GM19328 (cell line): ENCODE results near the gene CDSN.

Experiments used
- ATAC-seq: cut with Tn5 transposase; IDR thresholded peaks from one replicate; pipeline ENCODE4 v1.9.1; 2021; ENCODE audit warnings: mild to moderate bottlenecking, moderate library complexity; ENCODE audit not compliant: unreplicated experiment

The CDSN gene, protein sequence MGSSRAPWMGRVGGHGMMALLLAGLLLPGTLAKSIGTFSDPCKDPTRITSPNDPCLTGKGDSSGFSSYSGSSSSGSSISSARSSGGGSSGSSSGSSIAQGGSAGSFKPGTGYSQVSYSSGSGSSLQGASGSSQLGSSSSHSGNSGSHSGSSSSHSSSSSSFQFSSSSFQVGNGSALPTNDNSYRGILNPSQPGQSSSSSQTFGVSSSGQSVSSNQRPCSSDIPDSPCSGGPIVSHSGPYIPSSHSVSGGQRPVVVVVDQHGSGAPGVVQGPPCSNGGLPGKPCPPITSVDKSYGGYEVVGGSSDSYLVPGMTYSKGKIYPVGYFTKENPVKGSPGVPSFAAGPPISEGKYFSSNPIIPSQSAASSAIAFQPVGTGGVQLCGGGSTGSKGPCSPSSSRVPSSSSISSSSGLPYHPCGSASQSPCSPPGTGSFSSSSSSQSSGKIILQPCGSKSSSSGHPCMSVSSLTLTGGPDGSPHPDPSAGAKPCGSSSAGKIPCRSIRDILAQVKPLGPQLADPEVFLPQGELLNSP

DNA sequence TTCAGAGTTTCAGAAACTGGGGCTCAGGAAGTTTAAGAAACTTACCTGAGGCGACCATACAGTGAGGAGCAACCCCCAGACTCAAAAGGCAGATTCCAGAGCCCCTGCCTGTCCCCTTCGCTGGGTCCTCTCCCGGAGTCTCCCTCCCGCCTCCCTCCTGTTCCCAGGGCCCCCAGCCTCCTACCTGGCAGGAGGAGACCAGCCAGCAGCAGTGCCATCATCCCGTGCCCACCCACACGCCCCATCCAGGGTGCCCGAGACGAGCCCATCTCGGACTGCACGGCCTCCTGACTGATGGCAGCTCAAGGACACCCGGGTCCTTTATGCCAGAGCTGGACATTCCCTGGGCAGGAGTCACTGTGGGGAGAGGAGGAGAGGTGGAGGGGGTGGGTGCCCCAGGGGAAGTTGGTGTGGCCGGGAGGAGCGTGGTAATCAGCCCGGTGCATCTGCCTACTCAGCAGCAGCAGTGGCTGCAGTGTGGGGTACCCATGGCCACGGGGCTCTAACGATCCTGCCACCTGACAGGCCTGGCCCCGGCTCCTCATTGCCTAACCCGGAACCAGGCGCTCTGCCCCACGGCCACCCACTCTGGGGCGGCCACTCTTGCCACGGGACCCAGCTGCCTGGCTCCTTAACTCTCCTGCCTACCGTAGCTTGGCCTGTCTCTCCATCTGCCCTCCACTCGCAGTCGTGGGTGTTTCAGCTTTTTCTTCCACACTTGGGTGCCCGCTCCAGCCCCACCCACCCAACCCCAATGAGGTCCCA is at the start of gene CDSN:
TSS of gene CDSN (minus strand) at position 296 of the 765 bp plus-strand sequence. CDS start at position 269, 27 bp downstream.
- ATAC-seq: no peak

DNA sequence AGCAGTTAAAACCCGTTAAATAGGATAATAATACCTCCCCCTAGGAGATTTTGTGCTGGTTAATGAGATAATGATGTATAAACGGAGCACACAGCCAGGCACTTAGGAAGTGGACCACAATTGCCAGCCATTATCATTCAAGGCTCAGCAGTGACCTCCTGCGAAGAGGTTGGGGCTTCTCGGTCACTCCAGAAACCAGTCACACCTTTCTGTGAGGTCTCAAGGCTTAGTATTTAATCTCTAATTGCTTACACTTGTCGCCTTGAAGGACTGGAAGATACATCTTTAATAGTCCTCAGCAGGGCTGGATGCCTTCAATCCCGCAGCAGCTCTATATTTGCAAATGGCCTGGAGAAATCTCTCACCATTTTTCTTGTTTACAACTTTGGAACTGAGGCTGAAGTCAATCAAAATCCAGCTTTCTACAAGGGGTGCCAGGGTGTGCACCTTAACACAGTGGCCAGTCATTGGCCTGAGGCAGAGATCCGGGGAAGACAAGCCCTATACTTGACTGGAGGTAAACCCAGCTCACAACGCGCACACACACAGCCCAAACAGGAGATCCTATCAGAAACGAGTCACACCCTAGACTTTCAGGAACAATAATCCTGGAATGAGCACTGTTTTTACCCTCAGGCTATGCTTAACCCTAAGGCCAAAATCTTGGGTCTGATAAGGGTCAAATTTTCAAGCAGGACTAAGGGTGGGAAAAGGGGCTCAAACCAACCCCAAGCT is 49.0 kb upstream of the CDSN start:
- no peak for ATAC-seq

DNA sequence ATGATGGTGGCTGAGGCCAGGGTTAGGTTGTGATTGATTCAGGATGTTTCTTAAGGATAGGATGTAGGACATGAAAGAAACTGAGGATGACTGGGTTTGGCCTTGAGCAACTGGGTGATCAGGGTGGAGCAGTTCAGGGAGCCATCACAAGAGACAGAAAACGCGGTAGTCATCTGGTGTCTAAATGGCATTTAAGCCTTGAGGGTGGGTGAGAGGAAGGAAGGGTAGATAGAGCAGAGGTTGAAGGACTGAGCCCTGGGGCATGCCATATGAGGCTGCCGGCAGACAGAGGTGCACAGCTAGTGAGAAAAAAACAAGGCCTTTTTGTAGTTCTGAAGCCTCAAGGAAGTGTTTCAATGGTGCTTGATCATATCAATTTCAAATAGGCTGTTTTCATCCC is 48.4 kb upstream of the CDSN start:
- ATAC-seq: no peak

DNA sequence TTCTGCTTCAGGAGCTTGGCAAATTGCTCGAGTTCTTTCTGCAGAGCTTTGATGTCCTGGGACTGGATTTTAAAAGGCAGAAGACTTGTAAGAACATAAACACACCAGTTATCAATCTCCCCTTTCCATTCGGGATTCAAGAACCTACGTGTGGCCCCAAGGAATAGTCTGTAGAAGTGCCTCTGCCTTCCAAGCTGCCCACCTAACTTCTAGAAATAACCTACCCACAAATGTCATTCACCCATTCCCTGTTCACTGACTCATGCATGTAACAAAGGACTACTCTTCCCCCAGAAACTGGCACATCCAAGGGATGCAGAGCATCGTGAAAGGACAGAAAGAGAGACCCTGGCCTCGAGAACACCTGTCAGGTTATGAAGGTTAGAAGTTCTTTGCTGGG is 45.7 kb upstream of the CDSN start:
- ATAC-seq: no peak

DNA sequence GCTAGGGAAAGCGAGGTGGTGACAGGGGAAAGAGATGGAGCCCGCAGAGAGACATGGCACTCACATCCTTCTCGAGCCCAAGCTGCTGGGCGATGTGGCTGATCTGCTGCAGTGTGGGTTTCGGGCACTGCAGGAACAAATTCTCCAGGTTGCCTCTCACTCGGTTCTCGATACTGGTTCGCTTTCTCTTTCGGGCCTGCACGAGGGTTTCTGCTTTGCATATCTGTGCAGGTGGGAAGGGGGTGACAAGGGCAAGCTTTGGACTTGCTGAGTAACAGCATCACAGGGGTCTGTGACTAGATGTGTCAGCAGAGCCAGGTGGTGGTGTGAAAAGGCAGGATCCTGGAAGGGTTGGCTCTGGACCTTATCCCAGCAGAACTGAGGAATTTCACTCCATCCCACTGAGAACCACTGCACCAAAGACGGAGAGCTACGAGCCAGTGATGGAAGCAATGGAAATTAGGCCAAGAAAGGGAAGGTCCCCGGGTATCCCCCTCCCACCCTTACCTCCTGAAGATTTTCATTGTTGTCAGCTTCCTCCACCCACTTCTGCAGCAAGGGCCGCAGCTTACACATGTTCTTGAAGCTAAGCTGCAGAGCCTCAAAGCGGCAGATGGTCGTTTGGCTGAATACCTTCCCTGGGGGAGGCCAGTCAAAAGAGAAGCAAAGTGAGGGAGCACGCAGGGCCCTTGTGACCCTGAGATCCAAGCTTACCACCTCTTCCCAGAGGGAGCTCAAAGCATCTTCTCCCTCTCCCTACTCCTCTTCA is 45.0 kb upstream of the CDSN start:
- peak; percentile 67 for ATAC-seq

DNA sequence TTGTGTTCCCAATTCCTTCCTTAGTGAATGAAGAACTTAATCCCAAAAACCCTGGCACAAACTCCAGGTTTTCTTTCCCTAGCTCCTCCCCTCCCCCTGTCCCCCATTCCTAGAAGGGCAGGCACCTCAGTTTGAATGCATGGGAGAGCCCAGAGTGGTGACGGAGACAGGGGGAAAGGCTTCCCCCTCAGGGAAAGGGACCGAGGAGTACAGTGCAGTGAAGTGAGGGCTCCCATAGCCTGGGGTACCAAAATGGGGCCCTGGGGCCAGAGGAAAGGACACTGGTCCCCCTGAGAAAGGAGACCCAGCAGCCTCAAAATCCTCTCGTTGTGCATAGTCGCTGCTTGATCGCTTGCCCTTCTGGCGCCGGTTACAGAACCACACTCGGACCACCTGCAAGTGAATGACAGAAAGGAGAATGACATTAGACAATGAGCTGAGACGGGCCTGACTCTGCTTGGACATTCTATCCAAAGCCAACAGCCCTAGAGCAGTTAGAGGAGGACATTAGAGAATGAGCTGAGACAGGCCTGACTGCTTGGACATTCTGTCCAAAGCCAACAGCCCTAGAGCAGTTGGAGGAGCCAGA is 44.3 kb upstream of the CDSN start:
- peak; percentile 7 for ATAC-seq

DNA sequence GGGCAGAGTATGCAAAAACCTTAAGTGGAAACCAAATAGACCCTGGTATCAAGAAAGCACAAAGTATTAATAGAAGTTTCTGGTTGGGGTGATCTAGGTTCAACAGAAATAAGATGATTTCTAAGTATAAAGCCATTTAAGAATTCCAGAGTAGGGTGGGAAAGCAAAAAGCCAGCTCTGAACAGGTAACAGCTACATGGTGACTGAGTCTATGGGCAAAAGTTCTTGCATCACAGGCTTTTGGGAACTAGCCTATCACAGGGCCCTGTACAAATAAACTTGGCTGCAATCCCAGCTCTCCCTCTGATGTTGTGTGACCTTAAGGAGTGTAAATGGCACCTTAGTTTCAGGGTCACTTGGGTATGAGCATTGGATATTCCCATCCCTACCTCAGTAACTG is 43.7 kb upstream of the CDSN start:
- no peak for ATAC-seq

DNA sequence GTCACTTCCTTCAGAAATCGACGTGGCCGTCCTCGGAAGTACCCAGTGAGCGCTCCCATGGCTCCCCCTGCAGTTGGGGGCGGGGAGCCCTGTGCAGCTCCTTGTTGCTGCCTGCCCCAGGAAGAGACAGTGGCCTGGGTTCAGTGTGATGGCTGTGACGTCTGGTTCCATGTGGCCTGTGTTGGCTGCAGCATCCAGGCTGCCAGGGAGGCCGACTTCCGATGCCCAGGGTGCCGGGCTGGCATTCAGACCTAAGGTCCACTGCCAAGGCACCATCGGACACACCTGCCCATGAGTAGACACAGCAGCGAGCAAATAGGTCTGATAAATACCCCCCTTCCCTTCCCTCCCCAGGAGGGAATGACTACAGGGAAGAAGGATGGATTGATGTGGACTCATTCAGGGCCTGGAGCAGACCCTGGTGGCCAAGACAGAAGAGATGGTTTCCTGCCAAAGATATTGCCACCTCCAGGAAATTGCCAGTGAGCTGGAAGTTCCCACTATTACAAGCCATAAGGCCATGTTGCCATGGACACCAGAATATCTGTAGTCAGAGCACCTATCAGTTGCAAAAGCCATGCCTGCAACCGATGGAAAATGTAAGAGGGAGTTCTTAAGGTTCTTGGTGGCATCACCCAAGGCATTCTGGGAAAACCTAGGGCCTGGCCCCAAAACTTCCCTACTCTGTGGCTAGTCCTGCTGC is 42.4 kb upstream of the CDSN start:
- no peak for ATAC-seq

DNA sequence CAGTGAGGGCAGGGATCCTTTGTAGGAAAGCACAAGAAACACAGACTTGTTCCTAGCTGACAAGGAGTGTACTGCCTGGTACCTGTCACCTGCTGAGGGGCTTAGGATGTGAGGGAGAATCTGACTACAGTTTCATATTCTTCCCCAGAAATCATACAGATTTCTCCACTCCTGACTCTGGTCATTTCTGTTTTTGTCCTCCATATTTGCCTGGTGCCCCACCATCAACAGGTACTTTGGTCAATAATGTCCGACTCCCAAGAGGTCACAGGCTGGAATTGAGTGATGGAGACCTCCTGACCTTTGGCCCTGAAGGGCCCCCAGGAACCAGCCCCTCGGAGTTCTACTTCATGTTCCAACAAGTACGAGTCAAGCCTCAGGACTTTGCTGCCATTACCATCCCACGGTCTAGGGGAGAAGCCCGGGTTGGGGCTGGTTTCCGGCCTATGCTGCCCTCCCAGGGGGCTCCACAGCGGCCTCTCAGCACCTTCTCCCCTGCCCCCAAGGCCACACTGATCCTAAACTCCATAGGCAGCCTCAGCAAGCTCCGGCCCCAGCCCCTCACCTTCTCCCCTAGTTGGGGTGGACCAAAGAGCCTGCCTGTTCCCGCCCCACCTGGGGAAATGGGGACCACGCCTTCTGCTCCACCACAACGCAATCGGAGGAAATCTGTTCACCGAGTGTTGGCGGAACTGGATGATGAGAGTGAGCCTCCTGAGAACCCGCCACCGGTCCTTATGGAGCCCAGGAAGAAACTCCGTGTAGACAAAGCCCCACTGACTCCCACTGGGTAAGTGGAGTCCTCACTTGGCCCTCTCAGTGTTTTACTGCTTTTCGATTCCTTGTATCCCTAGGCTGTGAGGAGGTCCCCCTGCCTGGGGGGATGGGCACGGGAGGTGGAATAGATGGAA is 41.2 kb upstream of the CDSN start:
- no peak for ATAC-seq

DNA sequence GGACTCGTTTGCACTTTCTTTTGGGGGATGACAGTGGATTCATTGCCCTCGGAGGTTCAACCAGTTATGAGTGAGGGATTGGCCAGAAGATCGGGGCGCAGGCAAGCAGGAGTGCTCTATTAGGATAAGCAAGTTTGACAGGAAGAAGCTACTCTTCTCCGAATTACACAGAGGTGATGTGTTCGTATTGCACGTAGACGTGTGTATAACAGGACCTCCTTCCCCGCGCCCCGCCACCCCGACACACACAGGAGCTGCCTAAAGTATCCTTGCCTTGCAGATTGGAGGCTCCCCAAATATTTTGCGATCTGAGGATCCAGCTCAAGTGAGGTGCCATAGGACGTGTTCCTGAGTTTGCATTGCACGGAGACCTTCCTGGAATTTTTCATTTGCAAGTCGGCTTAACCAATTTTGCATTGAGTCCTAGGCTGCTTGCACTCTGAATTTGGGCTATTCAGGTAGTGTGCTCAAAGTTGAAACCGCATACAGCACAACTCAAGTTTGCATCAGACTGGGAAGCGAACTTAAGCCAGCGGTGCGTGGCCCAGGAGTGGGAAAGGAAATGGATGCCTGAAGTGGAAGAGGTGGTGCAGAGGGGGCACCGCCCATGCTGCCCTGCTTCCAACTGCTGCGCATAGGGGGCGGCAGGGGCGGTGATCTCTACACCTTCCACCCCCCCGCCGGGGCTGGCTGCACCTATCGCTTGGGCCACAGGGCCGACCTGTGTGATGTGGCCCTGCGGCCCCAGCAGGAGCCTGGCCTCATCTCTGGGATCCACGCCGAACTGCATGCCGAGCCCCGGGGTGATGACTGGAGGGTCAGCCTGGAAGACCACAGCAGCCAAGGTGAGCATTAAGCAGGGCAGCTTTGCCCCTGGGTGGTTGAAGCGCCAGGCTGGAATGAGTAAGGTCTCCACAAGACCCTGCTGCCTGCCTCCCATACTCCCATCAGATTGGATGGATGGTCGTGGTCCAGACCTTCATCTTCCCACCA is 38.9 kb upstream of the CDSN start:
- ATAC-seq: no peak

DNA sequence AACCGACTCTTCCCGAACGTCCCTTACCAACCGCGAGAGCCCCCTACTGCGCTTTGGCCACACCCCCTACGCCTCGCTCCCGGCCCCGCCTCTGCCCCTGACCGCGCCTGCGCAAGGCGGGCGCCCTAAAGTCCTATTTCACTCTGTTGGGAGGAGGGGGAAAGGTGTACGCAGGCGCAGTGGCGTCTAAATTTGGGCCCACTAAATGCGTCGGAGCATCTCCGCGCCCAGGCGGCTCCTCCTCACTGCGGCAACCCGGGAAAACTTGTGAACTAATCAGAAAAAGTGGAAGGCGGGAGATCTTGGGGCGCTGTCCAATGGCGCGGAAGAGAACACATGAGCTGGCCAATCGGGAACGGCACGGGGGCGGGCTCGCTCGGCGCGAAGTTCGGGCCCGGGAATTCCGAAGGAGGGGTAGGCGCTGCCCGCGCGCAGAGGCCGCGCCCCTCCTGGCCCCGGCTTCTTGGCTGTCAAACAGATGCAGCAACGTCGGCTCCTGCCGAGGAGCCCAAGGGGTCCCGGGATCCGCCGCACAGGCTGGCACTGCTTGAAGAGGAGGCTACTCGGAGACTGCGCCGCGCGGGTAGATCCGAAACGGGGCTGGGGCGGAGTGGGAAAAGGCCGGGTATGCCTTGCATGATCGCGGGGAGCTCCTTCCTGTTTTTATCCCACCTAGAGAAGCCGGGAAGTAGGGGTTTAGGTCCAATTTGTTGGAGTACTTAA is 38.1 kb upstream of the CDSN start, which contains the start of gene TCF19:
TSS of gene TCF19 (plus strand) at position 450 of the 723 bp plus-strand sequence. CDS start 881 bp downstream, outside the sequence.
- ATAC-seq: peak; percentile 85

DNA sequence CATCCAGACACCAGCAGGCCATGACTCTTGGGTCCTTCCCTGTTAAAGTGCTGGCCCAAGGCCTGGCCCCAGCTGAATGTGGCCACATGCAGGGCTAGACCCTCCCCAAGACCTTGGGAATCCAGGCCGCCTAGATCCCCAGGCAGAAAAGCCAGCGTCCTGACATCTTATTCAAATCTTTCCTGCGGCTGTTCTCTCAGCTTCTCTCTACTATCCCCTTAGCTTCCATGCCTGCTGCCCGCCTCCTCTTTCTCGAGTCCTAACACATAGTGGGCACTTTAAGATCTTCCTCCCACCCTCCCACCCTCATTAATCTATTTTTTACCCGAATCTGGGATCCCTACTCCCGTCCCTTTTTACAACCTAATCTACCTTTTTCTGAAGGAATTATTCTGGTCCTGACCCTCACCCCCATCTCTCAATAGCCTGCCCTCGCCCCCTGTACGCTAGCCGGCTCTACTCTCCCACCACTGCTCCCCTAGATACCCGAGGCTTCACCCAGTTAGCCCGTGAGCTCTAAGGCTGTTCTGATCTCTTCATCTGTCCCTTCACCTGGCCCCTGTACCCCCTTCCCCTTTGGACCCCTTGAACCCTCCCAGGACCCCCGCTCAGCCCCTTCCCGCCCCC is 37.4 kb upstream of the CDSN start, which contains the start of gene CCHCR1:
TSS of gene CCHCR1 (minus strand) at position 290 of the 627 bp plus-strand sequence. CDS start at position 88, 202 bp downstream.
- ATAC-seq: no peak

DNA sequence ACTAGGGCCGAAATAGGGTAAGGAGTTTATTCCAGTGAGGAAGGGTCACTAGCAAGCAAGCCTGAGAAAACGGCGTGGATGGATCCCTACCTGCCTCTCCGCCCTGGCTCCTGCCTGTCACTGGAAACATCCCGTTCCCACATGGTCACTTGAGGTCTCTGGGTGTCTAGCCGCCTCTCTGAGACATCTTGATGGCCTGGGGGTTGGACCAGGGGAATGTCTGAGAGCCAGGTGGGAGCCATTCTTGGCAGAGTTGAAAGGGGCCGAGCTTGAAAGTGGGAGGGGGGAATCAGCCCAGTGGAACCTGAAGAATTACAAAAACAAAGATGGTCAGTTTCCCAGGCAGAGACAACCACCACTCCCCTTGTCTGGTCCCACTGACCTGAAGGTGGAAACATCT is 36.4 kb upstream of the CDSN start:
- no peak for ATAC-seq

DNA sequence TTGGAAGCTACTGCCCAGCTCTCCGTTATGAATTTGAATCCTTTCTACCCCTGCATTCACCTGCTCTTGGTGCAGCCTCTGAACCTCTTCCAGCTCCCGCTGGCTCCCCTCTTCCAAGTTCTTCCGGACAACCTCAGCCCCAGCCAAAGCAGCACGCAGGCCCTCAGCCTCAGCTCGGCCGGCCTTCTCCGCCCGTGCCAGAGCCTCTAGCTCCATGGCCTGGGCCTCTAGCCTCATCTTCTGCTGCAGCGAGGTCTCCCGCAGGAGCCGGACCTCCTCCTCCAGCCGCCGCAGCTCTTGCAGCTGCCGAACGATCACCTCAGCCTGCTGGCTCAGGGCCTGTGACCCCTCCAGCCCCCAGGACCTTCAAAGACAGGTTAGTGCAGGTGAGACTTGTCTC is 34.2 kb upstream of the CDSN start:
- ATAC-seq: no peak

DNA sequence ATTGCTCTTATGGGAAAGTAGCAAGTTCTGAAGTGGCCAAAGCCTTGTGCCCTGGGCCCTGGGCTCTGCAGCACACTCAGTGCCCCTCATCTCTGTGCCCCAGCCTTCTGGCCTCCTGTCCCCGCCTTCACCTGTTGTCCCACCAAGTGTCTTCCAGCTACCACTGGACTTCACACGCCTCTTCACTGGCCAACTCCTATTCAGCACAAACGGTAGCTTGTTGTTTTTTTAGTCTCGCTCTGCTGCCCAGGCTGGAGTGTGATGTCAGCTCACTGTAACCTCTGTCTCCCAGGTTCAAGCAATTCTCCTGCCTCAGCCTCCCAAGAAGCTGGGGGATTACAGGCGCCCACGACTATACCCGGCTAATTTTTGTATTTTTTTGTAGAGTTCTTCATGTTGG is 32.5 kb upstream of the CDSN start:
- no peak for ATAC-seq
